Measurements from ENCODE around the gene ADGRG4. TPM values are rescaled to one million over a fixed set of nuclear protein-coding genes. Genes with fewer than 3 reads are reported as not detected.

ADGRG4 gene
- polyA plus RNA-seq, 1 donor from 2014 or later: not detected

- Histone ChIP-seq H3K79me2 (replicated peaks; ENCODE audit: insufficient read depth, low read length) (no peaks in the 10 kb centered on the region), H3K4me2 (ENCODE audit: low read length) (no peak overlapping the region), H2AFZ (ENCODE audit: low read depth, low read length) (no peak overlapping the region)
Measured at GRCh38 chrX:136325377-136325776, 24.6 kb downstream of the ADGRG4 start.

GRCh38 chrX:136328933-136329332, 28.2 kb downstream of the ADGRG4 start:
- H3K4me3 ChIP-seq (ENCODE audit: low read length): no peak overlapping the region
- no peaks in the 10 kb centered on the region for H3K79me2 ChIP-seq (replicated peaks; ENCODE audit: insufficient read depth, low read length)
- no peaks in the 10 kb centered on the region for H3K9me2 ChIP-seq (ENCODE audit: insufficient read depth, low read length)
- H3K27ac ChIP-seq (ENCODE audit: low read length): no peak overlapping the region
- H3K27me3 ChIP-seq (ENCODE audit: insufficient read depth, low read depth, low read length): no peaks in the 10 kb centered on the region
- H3K4me2 ChIP-seq (ENCODE audit: low read length): no peak overlapping the region
- no peaks in the 10 kb centered on the region for H3F3A ChIP-seq (ENCODE audit: insufficient read depth, low read length, poor library complexity, severe bottlenecking)
- no peaks in the 10 kb centered on the region for H3K36me3 ChIP-seq (ENCODE audit: insufficient read depth, low read length)
- no peaks in the 10 kb centered on the region for H4K20me1 ChIP-seq (ENCODE audit: insufficient read depth)
- no peak overlapping the region for H2AFZ ChIP-seq (ENCODE audit: low read depth, low read length)
- H3K9me3 ChIP-seq (ENCODE audit: low read length): no peaks in the 10 kb centered on the region
- H3K9ac ChIP-seq (ENCODE audit: low read length): no peak overlapping the region
- TF ChIP-seq MXI1 (conservative IDR thresholded peaks at IDR 0.05; ENCODE audit: poor library complexity, severe bottlenecking) (no peak), REST (IDR thresholded peaks at IDR 0.05; ENCODE audit: borderline replicate concordance) (no peak), SMC3 (conservative IDR thresholded peaks at IDR 0.05; ENCODE audit: poor library complexity) (no peak), TAF1 (IDR thresholded peaks at IDR 0.05; ENCODE audit: low read depth) (no peak), CTCF (IDR thresholded peaks at IDR 0.05; ENCODE audit: poor library complexity, severe bottlenecking) (no peak), EP300 (conservative IDR thresholded peaks at IDR 0.05; ENCODE audit: poor library complexity, severe bottlenecking) (no peak), POLR2AphosphoS5 (IDR thresholded peaks at IDR 0.05) (no peak)

More at GRCh38 chrX:136325377-136325776, 24.6 kb downstream of the ADGRG4 start:
- Histone ChIP-seq H3K9me3 (ENCODE audit: low read length) (no peaks in the 10 kb centered on the region), H3K9ac (ENCODE audit: low read length) (no peak overlapping the region), H3K27me3 (ENCODE audit: insufficient read depth, low read depth, low read length) (no peaks in the 10 kb centered on the region), H3K27ac (ENCODE audit: low read length) (no peak overlapping the region), H3K4me3 (ENCODE audit: low read length) (no peak overlapping the region), H3F3A (ENCODE audit: insufficient read depth, low read length, poor library complexity, severe bottlenecking) (no peaks in the 10 kb centered on the region), H3K9me2 (ENCODE audit: insufficient read depth, low read length) (no peaks in the 10 kb centered on the region), H4K20me1 (ENCODE audit: insufficient read depth) (no peaks in the 10 kb centered on the region), H3K36me3 (ENCODE audit: insufficient read depth, low read length) (no peaks in the 10 kb centered on the region)
- no peak for TF ChIP-seq CTCF (IDR thresholded peaks at IDR 0.05; ENCODE audit: poor library complexity, severe bottlenecking)
- no peak for TF ChIP-seq MXI1 (conservative IDR thresholded peaks at IDR 0.05; ENCODE audit: poor library complexity, severe bottlenecking)
- no peak for TF ChIP-seq REST (IDR thresholded peaks at IDR 0.05; ENCODE audit: borderline replicate concordance)
- TF ChIP-seq EZH2 (IDR thresholded peaks at IDR 0.05; ENCODE audit: borderline replicate concordance, insufficient read depth, low read length, poor library complexity, severe bottlenecking): no peak
- no peak for TF ChIP-seq TAF1 (IDR thresholded peaks at IDR 0.05; ENCODE audit: low read depth)
- no peak for TF ChIP-seq POLR2AphosphoS5 (IDR thresholded peaks at IDR 0.05)
- TF ChIP-seq SMC3 (conservative IDR thresholded peaks at IDR 0.05; ENCODE audit: poor library complexity): no peak
- no peak for TF ChIP-seq RAD21 (conservative IDR thresholded peaks at IDR 0.05)
- TF ChIP-seq EP300 (conservative IDR thresholded peaks at IDR 0.05; ENCODE audit: poor library complexity, severe bottlenecking): no peak
